ENCODE results near the gene CSTPP1. TPM values are rescaled to one million over a fixed set of nuclear protein-coding genes. Genes with fewer than 3 reads are reported as not detected.
"Not testable (repeated sequence)": the region's sequence is repeated elsewhere in the genome, so short reads cannot be mapped to it uniquely, and the experiment has no call there.

CSTPP1 gene
- total RNA-seq, 2 donors from 2014 or later = 23.4 to 27.6 TPM

DNA sequence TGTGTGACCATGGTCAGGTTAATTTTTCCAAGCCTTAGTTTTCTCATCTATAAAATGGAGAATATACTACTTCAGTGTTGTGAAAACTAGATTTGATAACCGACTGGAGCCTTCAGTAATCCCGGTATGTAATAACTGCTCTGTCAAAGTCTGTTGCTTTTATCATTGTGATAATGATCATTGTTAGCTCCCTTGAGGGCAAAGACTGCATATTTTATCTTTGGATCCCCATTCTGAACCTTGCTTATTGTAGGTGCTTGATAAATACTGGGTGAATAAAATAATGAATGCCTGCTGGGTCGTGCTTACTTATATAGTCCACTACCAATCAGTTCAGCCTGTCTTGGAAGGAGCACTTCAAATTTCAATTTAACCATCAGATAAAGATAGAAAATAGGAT lies 134.8 kb downstream of the CSTPP1 start:
- no peak overlapping the region for H3K27ac ChIP-seq
- H3K27me3 ChIP-seq (replicated peaks; ENCODE audit: insufficient read depth) = no peaks in the 10 kb centered on the region
- TF ChIP-seq, protein P1, sequence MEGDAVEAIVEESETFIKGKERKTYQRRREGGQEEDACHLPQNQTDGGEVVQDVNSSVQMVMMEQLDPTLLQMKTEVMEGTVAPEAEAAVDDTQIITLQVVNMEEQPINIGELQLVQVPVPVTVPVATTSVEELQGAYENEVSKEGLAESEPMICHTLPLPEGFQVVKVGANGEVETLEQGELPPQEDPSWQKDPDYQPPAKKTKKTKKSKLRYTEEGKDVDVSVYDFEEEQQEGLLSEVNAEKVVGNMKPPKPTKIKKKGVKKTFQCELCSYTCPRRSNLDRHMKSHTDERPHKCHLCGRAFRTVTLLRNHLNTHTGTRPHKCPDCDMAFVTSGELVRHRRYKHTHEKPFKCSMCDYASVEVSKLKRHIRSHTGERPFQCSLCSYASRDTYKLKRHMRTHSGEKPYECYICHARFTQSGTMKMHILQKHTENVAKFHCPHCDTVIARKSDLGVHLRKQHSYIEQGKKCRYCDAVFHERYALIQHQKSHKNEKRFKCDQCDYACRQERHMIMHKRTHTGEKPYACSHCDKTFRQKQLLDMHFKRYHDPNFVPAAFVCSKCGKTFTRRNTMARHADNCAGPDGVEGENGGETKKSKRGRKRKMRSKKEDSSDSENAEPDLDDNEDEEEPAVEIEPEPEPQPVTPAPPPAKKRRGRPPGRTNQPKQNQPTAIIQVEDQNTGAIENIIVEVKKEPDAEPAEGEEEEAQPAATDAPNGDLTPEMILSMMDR (IDR thresholded peaks at IDR 0.05) = no peak
- H3K4me1 ChIP-seq (ENCODE audit: control insufficient read depth in 1 of 2, low read depth in 2 of 2) = no peaks in the 10 kb centered on the region
- DNase-seq (ENCODE audit: low spot score) (no peak), ATAC-seq (ENCODE audit: insufficient number of reproducible peaks, low FRiP score, low read depth) (no peak)
- no peaks in the 10 kb centered on the region for H3K9me3 ChIP-seq
- no peaks in the 10 kb centered on the region for H3K36me3 ChIP-seq
- no peak overlapping the region for H3K4me3 ChIP-seq

DNA sequence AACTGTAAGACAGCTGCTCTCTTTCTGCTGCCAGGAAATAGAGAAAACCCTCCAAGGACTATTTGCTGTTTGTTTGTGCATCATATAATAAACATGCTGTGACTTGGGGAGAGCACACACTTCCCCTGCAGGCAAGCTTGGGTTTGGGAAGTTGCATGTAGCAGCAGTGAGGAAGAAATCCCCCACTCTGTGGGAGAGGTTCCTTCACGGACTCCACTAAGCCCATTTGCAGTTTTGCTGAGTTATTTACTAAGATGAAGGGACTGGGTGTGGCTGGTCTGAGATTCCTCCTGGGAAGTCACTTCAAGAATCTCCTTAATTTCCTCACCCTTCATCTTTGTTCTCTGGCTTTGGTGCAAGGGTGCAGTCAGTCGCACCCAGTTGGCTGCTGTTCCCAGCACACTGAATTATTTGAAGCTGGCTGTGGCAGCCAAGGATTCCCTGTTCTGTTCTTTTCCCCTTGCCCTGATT lies 135.3 kb downstream of the CSTPP1 start:
- DNase-seq (ENCODE audit: low spot score) (no peak), ATAC-seq (ENCODE audit: insufficient number of reproducible peaks, low FRiP score, low read depth) (no peak)
- TF ChIP-seq, protein P1 (IDR thresholded peaks at IDR 0.05) = no peak
- Histone ChIP-seq H3K27ac (no peak overlapping the region), H3K4me3 (no peak overlapping the region), H3K27me3 (replicated peaks; ENCODE audit: insufficient read depth) (no peaks in the 10 kb centered on the region), H3K36me3 (no peaks in the 10 kb centered on the region), H3K4me1 (ENCODE audit: control insufficient read depth in 1 of 2, low read depth in 2 of 2) (no peaks in the 10 kb centered on the region), H3K9me3 (no peaks in the 10 kb centered on the region)

DNA sequence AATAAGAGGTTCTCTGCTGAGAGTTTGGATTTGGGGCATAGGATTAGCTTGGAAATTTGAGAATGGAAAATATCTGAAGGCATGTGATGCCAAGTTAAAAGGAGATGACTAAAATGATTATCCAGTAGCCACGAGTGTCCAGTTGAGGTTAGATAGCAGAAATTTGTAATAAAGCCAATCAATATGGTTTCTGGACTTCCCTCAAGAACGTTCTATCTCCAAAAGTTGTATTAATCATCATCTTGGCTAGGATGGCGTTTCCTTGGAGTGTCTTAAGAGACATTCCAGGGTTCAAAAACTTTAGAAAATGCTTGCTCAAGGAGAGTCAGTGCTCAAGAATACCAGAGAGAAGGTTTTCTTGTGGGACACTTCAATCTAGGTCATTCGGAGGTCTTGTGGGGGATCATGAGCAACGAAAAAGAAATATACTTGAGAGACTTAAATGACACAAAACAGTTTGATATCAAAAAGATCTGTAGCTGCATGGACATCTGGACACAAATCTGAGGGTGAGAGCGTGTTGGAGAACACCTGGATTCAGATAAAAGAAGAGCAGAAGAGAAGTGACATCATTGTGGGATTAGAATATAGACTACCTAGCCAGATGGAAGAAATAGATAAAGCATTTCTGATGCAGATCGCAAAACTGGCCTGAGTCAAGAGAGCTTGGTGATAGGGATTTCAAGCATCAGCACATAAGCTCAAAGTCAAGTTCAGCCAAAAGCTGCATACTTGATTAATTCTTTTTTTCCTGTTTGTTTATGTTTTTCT lies 142.4 kb downstream of the CSTPP1 start:
- H3K4me3 ChIP-seq = no peak overlapping the region
- ATAC-seq (ENCODE audit: insufficient number of reproducible peaks, low FRiP score, low read depth) = no peak
- H3K4me1 ChIP-seq (ENCODE audit: control insufficient read depth in 1 of 2, low read depth in 2 of 2) = no peaks in the 10 kb centered on the region
- H3K27ac ChIP-seq = no peak overlapping the region
- DNase-seq (ENCODE audit: low spot score) = no peak
- H3K27me3 ChIP-seq (replicated peaks; ENCODE audit: insufficient read depth) = no peaks in the 10 kb centered on the region
- TF ChIP-seq, protein P1 (IDR thresholded peaks at IDR 0.05) = no peak
- no peaks in the 10 kb centered on the region for H3K36me3 ChIP-seq
- no peaks in the 10 kb centered on the region for H3K9me3 ChIP-seq

DNA sequence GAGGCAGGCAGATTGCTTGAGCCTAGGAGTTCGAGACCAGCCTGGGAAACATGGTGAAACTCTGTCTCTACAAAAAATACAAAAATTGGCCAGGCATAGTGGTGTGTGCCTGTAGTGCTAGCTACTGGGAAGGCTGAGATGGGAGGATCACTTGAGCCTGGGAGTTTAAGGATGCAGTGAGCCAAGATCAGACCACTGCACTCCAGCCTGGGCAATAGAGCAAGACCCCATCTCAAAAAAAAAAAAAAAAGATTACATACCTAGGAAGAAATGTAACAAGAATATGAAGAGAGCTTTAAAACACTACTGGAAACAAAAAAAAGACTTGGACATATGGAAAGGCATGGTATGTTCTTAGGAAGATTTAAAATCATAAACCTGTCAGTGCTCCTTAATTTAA lies 144.2 kb downstream of the CSTPP1 start:
- DNase-seq (ENCODE audit: low spot score); H3K4me1 ChIP-seq (ENCODE audit: control insufficient read depth in 1 of 2, low read depth in 2 of 2); H3K4me3 ChIP-seq; ATAC-seq (ENCODE audit: insufficient number of reproducible peaks, low FRiP score, low read depth); H3K27me3 ChIP-seq (replicated peaks; ENCODE audit: insufficient read depth); H3K36me3 ChIP-seq; H3K27ac ChIP-seq; H3K9me3 ChIP-seq: not testable (repeated sequence)

DNA sequence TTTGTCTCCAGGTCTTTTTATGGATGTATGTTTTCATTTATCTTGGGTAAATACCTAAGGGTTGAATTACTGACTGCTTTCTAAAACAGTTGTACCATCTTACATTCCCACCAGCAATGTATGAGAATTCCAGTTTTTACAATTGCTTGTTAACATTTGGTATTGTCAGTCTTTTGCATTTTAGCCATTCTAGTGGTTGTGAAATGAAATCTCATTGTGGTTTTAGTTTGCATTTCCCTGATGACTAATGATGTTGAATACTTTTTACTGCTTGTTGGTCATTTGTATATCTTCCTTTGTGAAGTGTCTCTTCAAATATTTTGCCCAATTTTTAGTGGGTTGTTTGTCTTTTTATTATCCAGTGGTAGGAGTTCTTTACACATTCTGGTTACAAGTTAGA lies 147.4 kb downstream of the CSTPP1 start:
- Histone ChIP-seq H3K36me3 (no peaks in the 10 kb centered on the region), H3K9me3 (no peaks in the 10 kb centered on the region), H3K27me3 (replicated peaks; ENCODE audit: insufficient read depth) (no peaks in the 10 kb centered on the region), H3K4me3 (no peak overlapping the region), H3K4me1 (ENCODE audit: control insufficient read depth in 1 of 2, low read depth in 2 of 2) (no peaks in the 10 kb centered on the region), H3K27ac (no peak overlapping the region)
- DNase-seq (ENCODE audit: low spot score) (no peak), ATAC-seq (ENCODE audit: insufficient number of reproducible peaks, low FRiP score, low read depth) (no peak)
- TF ChIP-seq, protein P1 (IDR thresholded peaks at IDR 0.05) = no peak

DNA sequence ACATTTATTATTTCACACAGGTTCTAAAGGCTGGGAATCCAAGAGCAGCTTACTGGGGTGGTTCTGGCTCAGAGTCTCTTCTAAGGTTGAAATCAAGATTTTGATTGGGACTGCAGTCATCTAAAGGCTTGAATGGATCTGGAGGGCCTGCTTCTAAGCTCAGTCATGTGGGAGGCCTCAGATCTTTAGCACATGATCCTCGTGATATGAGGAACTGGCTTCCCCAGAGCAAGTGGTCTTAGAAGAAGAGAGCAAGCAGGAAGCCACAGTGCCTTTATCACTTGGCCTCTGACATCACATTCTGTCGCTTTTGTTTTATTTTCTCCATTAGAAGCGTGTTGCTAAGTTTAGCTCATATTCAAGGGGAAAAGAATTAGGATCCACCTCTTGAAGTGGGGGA lies 151.2 kb downstream of the CSTPP1 start:
- H3K4me1 ChIP-seq (ENCODE audit: control insufficient read depth in 1 of 2, low read depth in 2 of 2) = no peaks in the 10 kb centered on the region
- ATAC-seq (ENCODE audit: insufficient number of reproducible peaks, low FRiP score, low read depth) = no peak
- TF ChIP-seq, protein P1 (IDR thresholded peaks at IDR 0.05) = no peak

More for the DNA sequence above, 151.2 kb downstream of the CSTPP1 start:
- Histone ChIP-seq H3K36me3 (no peaks in the 10 kb centered on the region), H3K9me3 (no peaks in the 10 kb centered on the region), H3K4me3 (no peak overlapping the region), H3K27ac (no peak overlapping the region), H3K27me3 (replicated peaks; ENCODE audit: insufficient read depth) (no peaks in the 10 kb centered on the region)
- DNase-seq (ENCODE audit: low spot score) = no peak
